Measurements from ENCODE around the gene PIGN.

- TF ChIP-seq CTCF (IDR thresholded peaks at IDR 0.05; ENCODE audit: extremely low read depth in 1 of 2, insufficient read depth in 1 of 2, low read depth in 1 of 2, low read length in 2 of 2) (no peak), POLR2A (IDR thresholded peaks at IDR 0.05; ENCODE audit: low read depth, low read length) (no peak), MAX (IDR thresholded peaks at IDR 0.05; ENCODE audit: insufficient read depth, insufficient read length) (no peak), POLR2AphosphoS5 (IDR thresholded peaks at IDR 0.05; ENCODE audit: insufficient read depth, low read depth, low read length) (no peak), EZH2 (IDR thresholded peaks at IDR 0.05; ENCODE audit: borderline replicate concordance, low read depth, low read length, severe bottlenecking) (no peak), FOS (IDR thresholded peaks at IDR 0.05; ENCODE audit: borderline replicate concordance, insufficient read depth, low read length) (no peak), JUN (IDR thresholded peaks at IDR 0.05; ENCODE audit: borderline replicate concordance, insufficient read depth, insufficient read length, low read depth) (no peak)
Measured at GRCh38 chr18:62144338-62144737, 42.5 kb downstream of the PIGN start.

All from endothelial cell of umbilical vein (primary cell).